ENCODE results near the gene CNTROB.

CNTROB gene

DNA sequence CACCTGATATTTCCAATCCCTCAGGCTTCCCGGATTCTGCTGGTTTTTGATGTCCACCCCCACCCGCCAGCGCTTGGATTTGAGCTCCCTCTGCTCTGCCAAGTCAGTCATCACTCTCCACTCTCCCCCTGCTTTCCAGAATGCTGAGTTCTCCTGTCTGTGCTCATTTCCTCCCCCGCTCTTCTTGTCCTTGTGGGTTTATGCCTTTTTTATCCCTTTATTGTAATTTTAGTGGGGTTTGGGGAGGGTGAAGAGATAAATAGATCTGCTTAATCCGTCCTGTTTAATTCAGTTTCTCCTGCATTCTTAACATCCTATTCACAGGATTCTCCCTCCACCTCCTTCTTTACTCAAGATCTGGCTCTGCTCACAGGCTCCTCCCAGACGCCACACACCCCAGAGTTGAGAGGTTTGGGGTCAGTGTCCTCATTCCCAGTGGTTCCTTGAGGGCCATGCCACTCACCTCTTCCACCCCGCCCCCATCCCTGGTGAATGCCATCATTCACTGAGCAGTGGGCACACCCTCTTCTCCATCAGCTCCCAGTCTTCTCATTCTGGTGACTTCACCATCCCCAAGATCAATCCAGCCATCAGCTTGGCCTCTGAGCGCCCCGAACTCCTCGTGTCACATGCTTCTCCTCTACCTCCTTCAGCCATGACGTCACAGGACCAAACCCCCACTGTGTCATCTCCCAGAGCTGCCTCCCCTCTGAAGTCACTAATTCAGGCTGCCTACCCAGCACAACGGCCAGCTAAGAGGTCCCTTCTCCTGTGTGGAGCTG, 55.3 kb downstream of the CNTROB start:
- no peak for DNase-seq

DNA sequence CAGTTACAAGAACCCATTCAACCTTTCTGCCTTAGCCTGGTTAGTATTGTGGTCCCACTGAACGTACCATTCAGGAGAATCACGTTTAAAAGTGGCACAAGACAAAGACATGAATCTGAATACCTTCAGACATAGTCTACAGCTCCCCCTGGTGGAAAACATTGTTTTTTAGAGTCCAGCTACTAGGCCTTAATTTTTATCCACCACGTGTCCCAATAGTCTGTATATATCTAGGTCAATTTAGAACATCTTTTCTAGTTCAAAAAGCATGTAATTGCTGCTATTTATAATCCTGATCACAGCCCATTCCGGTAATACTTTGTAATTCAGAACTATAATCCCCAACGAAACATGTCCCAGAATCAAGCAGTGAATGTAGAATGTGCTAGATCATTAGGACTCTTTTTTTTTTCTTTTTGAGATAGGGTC, 56.8 kb downstream of the CNTROB start:
- no peak for DNase-seq

DNA sequence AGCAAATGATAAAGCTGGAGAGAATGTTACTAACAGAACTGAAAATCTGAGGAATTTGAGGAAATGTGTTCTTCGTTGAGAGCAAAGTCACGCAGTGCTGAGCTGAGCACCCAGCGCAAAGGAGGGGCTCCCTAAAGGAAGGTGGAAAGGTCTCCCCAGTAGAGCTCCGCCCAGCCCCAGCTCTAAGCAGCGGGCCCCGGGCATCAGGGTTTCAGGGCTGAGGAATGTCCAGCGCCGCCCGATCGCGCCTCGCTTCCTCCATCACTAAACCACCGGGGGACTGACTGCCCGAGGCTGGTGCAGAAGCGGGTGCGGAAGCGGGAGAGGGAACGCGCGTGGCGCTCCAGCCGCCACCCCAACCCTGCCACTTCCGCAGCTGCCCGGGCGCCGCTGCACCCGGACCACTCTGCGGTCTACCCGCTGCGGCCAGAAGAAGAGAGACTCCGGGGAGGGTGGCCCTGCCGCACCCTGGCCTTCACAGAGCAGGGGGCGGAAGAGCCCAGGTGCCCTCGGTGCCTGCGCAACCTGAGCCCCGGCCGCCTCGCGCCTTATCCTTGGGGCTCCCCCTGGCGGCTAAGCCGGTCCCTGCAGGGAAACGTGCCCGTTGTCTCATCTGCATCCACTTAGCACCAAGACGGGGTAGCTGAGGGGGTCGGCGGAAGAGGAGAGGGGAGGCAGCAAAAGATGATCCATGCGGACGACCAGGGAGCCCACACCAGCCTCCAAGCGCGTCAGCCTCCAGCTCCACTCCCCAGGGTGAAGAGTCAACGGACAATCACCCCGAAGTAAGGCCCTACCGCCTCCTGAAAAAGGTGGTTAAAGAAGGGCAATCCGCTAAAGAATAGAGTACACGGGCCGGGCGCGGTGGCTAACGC, 58.0 kb downstream of the CNTROB start:
- DNase-seq: peak; percentile 85

DNA sequence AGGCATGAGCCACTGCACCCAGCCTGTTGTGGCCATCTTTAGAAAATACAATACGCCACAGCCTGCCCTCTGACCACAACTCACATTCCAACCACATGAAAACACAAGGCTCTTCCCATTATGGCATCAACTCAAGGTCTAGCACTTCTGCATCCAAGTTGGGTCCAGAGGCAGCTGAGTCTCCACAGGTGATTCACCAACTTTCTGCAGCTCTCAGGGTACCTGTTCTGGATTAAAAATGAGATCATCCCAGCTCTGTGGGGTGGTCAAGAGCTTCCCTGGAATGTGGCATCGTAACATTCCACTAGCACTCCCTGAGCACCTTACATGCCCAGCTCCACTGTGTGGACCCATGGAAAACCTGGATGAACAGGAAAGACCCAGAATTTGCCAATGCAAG, 60.5 kb downstream of the CNTROB start:
- no peak for DNase-seq

DNA sequence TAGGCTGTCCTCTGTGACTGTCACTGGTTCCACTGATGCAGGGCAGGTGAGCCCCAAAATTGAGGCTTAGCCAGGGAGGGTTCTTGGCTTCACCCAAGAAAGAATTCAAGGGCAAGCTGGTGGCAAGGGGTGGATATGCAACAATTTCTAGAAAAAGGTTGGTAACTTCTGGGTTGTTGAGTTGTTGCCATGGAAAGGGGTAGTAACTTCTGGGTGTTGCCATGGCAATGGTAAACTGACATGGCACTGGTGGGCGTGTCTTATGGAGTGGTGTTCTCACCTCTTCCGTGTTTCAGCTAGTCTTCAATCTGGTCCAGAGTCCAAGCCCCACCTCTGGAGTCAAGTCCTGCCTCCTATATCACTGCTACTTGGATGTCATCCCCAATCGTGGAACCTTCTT, 60.9 kb downstream of the CNTROB start:
- DNase-seq: no peak

DNA sequence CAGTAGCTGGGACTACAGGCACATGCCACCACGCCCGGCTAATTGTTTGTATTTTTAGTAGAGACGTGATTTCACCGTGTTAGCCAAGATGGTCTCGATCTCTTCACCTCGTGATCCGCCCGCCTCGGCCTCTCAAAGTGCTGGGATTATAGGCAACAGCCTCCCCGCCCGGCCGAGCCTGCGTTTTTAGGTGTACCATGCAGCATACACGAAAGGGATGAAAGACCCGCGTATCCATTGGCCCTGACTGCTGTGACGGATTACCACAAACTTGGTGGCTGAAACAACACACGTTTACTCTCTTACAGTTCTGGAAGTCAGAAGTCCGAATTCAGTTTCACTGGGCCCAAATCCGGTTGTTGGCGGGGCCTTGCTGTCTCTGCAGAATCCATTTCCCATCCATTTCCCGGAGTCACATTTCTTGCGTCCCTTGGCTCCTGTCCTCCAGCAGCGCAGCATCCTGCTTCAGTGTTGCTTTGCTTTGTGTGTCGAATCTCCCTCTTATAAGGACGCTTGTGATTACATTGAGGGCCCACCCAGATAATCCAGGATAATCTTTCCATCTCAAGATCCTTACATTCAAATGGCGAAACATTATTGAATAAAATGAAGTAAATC, 62.1 kb downstream of the CNTROB start:
- DNase-seq: no peak

DNA sequence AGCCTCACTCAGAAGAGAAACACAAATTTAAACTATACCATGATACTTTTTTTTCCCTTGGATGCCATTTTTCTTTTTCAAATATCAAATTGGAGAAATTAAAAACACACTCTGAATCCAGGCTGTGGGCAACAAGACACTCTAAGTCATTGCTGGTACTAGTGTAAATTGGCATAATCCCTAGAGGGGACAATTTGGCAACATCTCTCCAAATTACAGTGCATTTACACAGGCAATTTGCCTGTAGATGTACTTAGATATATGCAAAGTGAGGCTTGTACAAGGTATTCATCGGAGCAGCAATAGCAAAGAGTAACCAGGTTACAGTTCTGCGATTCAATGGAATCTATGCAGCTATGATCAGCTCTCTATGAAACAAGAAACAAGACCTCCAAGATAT, 63.7 kb downstream of the CNTROB start:
- no peak for DNase-seq

DNA sequence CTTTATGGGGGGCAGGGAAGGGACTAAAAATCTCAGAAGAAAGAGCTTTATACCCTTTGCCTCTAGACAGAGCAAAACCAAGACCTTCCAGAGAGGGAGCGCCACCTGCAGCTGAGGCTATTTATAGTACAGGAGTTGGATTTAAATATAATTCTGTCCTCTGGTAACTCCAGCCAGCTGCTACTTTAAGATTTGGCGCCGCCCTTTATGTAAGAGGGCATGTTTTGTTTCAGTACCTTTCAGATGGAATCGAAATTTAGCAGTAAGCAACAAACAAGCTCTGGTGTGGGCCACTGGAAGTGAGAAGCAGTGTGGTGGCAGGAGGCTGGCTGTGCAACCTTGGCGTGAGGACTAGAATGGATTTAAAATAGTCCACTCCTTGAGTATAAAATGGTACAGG, 65.2 kb downstream of the CNTROB start:
- DNase-seq: no peak

All from femur (tissue), 1 donor.